GM19035 (cell line): ENCODE data around the gene FTO.

ENCODE experiments used
- ATAC-seq: cut with Tn5 transposase; IDR thresholded peaks from one replicate; pipeline ENCODE4 v1.9.1; 2021; ENCODE audit not compliant: unreplicated experiment

FTO gene

GRCh38 chr16:54049591-54050458, 345.9 kb downstream of the FTO start:
- no peak for ATAC-seq

DNA sequence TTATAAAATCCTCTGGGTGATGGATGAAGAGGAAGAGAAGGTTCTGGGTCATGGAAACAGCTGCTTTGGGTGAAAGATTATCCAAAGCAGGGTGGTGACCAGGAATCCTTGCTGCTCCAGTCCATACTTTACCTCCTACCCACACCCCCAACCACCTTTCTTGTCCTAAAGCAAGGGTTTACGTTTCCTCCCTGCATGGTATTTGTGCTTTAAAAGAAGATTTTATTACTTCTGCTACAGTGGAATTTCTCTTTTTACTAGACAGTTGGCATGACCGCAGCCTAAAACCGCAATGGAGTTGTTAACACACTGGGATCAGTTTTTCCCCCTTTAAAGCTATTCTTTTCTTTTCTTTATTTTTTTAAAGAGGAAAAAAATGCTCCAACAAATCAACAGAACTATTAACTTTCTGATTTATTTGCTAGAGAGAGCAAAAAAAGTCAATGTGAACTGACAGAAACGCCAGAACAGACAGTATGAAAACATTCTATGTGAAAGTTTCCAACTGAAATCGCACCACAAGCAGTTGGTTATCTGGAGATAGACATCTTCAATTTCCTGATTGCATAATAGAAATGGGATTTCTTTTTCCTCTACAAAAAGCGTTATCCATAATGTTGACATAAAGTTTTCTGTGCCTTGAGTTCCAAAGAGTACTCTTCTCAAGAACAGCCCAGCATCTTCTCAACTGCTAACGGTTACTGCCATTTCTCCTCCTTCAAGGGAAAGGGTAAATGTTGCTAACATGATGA, 346.7 kb downstream of the FTO start:
- ATAC-seq, result no peak

DNA sequence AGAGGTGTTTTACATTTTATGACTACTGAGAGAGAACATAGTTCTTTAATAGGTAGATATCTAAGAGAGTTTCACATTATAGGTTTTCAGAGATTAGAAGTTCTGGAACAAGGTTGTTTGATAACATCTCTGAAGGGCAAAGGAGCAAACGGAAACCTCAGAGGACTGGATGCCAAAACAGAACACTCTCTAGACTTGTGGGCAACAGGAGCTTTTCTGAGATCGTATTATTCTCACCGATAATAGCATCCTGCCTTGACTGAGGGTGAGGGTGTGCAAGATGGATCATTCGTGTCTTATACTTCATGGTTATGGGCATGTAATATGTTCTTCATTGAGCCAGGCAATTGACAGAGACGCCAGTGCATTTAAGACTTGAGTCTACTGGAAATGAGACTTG, 347.9 kb downstream of the FTO start:
- ATAC-seq, result no peak

GRCh38 chr16:54052271-54052670, 348.3 kb downstream of the FTO start:
- no peak for ATAC-seq

GRCh38 chr16:54053891-54054820, 350.2 kb downstream of the FTO start:
- no peak for ATAC-seq

DNA sequence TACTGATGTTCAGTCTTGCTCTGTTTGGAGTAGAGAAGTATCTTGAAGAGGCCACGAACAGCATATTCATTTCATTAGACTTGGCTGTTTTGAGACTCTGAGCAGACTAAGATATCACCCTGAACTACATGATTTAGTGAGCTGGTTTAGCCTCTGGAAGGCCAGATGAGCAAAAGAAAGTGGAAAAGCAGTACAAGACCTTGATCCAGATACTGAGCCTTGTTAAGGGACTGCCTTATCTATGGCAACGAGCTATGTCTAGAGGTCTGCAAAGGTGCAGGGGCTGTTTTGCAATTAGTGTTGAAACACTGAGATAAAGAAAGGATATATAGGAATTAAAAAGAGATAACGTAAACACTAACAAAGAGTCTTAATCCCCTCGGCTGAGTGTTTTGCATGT, 351.2 kb downstream of the FTO start:
- no peak for ATAC-seq

- ATAC-seq, result no peak
Measured at GRCh38 chr16:54055864-54056263, 351.9 kb downstream of the FTO start.

GRCh38 chr16:54056921-54057320, 353.0 kb downstream of the FTO start:
- no peak for ATAC-seq

- no peak for ATAC-seq
Measured at GRCh38 chr16:54059319-54059718, 355.4 kb downstream of the FTO start.

- ATAC-seq, result no peak
Measured at GRCh38 chr16:54060599-54061421, 356.9 kb downstream of the FTO start.

DNA sequence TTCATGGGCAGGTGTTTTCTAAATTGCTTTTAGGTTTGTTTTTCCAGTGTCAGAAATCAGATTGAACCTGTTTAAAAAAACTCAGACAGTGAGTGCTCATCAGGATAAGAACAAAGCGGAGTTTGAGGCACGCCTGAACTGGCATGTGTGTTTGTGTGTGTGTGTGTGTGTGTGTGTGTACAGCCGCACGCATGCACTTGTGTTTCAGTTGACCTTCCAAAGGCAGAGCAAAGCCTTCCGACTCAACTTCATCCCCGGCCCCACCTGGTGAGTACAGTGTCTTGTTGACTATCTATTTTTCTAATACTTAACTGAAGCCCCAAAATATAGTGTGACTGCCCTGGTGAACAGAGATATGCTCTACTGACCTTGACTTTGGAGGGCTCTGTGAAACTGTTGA, 357.5 kb downstream of the FTO start:
- no peak for ATAC-seq

GRCh38 chr16:54062361-54063278, 358.7 kb downstream of the FTO start:
- ATAC-seq, result no peak

GRCh38 chr16:54063279-54063773, 359.4 kb downstream of the FTO start:
- ATAC-seq, result no peak

DNA sequence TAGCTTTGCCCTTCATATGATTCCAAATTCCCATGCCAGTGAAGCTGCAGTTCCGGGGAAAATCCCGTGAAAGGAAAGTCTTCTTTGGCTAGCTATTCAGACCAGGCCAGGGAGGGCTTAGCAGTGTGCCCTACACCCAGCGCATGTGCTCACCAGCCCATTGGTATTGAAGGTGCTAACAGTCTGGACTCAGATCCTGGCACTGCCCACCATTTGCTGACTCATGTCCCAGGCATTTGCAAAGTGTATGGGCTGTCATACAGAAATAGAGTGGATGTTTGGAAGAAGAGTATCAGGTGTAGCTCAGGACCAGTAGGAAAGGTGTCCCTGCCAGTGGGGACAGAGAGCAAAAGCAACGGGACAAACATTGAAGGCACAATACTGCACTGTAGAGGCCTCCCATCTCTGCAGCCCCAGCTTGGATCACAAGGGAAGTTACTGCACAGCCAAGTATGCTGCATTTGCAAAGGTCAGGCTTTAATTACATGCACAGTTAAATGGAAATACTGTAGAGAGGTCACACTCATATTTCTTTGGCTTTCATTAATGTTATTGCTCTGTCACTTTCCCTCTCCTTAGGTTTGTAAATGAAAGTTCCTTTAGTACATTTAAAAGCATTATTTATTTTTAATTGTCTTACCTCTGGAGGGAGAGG, 362.6 kb downstream of the FTO start:
- no peak for ATAC-seq

GRCh38 chr16:54067322-54068065, 363.5 kb downstream of the FTO start:
- no peak for ATAC-seq

GRCh38 chr16:54068212-54068611, 364.3 kb downstream of the FTO start:
- no peak for ATAC-seq

DNA sequence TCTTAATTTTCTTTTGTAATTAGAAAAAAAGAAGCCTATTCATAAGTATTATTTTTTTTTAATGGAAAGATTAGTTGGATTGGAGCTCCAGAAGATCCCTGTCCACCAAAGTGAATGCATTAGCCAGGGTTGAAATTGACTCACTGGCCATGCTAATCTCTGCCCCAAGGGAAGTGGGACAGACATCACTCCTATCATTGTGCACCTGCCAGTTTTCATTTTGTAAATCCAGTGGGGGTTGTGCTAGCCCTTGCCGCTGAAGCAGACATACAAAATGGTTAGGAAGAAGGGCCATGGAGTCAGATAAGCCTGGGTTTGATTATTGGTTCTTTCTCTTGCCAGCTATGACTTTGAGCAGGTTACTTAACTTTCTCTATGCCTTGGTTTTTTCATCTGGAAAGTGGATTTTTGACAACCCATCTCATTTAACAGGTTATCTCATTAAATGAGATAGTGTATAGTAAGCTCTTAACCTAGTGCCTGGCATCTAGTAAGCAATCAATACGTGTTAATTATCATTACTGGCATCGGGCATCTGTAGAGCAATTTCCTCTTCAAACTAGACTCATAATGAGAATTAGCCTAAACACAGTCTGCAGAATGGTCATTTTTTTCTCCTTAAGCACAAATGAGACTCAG, 365.8 kb downstream of the FTO start:
- ATAC-seq, result no peak
